Measurements from ENCODE around the gene RECQL5. TPM values are rescaled to one million over a fixed set of nuclear protein-coding genes. Genes with fewer than 3 reads are reported as not detected.
A peak's percentile ranks its signal among the peaks of the same experiment; 100 is the strongest.

RECQL5 gene
- total RNA-seq, 4 donors from 2014 or later = 23.2 to 51.9 (median 34.7) TPM

GRCh38 chr17:75697651-75698291 is 30.8 kb upstream of the RECQL5 start:
- no peaks in the 10 kb centered on the region for H3K27me3 ChIP-seq
- H3K36me3 ChIP-seq = peaks cover 0 to 38% (median 6%) of the 10 kb centered on the region in 3 donors
- 27 to 29% methylated on average over 10 of the region's 10 CpGs for WGBS, 2 donors
- DNase-seq (ENCODE audit: low spot score in 2 of 2) = peak in 1 of 2 donors; percentile 66
- H3K27ac ChIP-seq = peak overlapping the region; percentile 85 to 98 (median 94)
- H3K9me3 ChIP-seq = no peaks in the 10 kb centered on the region
- TF ChIP-seq CTCF (IDR thresholded peaks at IDR 0.05) (peak in 2 of 5 experiments; percentile 28 to 37), EP300 (IDR thresholded peaks at IDR 0.05) (peak in 1 of 2 donors; percentile 89), POLR2A (IDR thresholded peaks at IDR 0.05) (no peak)
- H3K4me3 ChIP-seq = no peak overlapping the region
- H3K4me1 ChIP-seq = peaks cover 3 to 100% (median 78%) of the 10 kb centered on the region in 4 donors

- Histone ChIP-seq H3K4me3 (no peak overlapping the region), H3K4me1 (peaks cover 3 to 100% (median 87%) of the 10 kb centered on the region in 4 donors), H3K27ac (peak overlapping the region; percentile 85 to 98 (median 94)), H3K9me3 (no peaks in the 10 kb centered on the region), H3K36me3 (peaks cover 0 to 19% (median 0%) of the 10 kb centered on the region in 3 donors), H3K27me3 (no peaks in the 10 kb centered on the region)
- WGBS, 2 donors = 64 to 72% methylated on average over 8 of the region's 12 CpGs
- DNase-seq (ENCODE audit: low spot score in 2 of 2) = no peak
- TF ChIP-seq POLR2A (IDR thresholded peaks at IDR 0.05) (no peak), EP300 (IDR thresholded peaks at IDR 0.05) (peak in 1 of 2 donors; percentile 21)
Observed at GRCh38 chr17:75695830-75696271, 28.9 kb upstream of the RECQL5 start.

- Histone ChIP-seq H3K27ac (peak overlapping the region; percentile 85 to 98 (median 94)), H3K4me3 (no peak overlapping the region), H3K36me3 (peaks cover 0 to 13% (median 0%) of the 10 kb centered on the region in 3 donors), H3K9me3 (no peaks in the 10 kb centered on the region), H3K4me1 (peaks cover 3 to 100% (median 89%) of the 10 kb centered on the region in 4 donors), H3K27me3 (no peaks in the 10 kb centered on the region)
- TF ChIP-seq EP300 (IDR thresholded peaks at IDR 0.05) = no peak
- DNase-seq (ENCODE audit: low spot score in 2 of 2) = no peak
- WGBS, 2 donors = 40 to 48% methylated on average over 7 of the region's 7 CpGs
Observed at GRCh38 chr17:75695141-75695829, 28.3 kb upstream of the RECQL5 start.

GRCh38 chr17:75694536-75694935 is 27.6 kb upstream of the RECQL5 start:
- WGBS, 2 donors = 41% methylated on average over 12 to 13 of the region's 14 CpGs
- TF ChIP-seq EP300 (IDR thresholded peaks at IDR 0.05) = peak in 1 of 2 donors; percentile 69
- peak in 1 of 5 experiments; percentile 22 for TF ChIP-seq CTCF (IDR thresholded peaks at IDR 0.05)
- no peak for TF ChIP-seq POLR2A (IDR thresholded peaks at IDR 0.05)
- Histone ChIP-seq H3K4me1 (peaks cover 3 to 100% (median 89%) of the 10 kb centered on the region in 4 donors), H3K4me3 (peak overlapping the region in 1 of 4 donors; percentile 15), H3K27me3 (no peaks in the 10 kb centered on the region), H3K9me3 (no peaks in the 10 kb centered on the region), H3K36me3 (peaks cover 0 to 6% (median 0%) of the 10 kb centered on the region in 3 donors), H3K27ac (peak overlapping the region; percentile 85 to 98 (median 94))
- DNase-seq (ENCODE audit: low spot score in 2 of 2) = no peak

GRCh38 chr17:75693500-75694481 is 26.8 kb upstream of the RECQL5 start:
- H3K4me3 ChIP-seq = peak overlapping the region in 2 of 4 donors; percentile 15 to 21
- no peaks in the 10 kb centered on the region for H3K9me3 ChIP-seq
- peak; percentile 15 to 42 for TF ChIP-seq POLR2A (IDR thresholded peaks at IDR 0.05)
- peak; percentile 64 to 98 for TF ChIP-seq EP300 (IDR thresholded peaks at IDR 0.05)
- TF ChIP-seq CTCF (IDR thresholded peaks at IDR 0.05) = peak in 3 of 5 experiments; percentile 18 to 33 (median 27)
- peaks cover 3 to 100% (median 89%) of the 10 kb centered on the region in 4 donors for H3K4me1 ChIP-seq
- H3K27ac ChIP-seq = peak overlapping the region; percentile 85 to 98 (median 94)
- 27 to 33% methylated on average over 18 to 19 of the region's 19 CpGs for WGBS, 2 donors
- no peaks in the 10 kb centered on the region for H3K27me3 ChIP-seq
- DNase-seq (ENCODE audit: low spot score in 2 of 2) = peak; percentile 78 to 88
- H3K36me3 ChIP-seq = peaks cover 0 to 6% (median 0%) of the 10 kb centered on the region in 3 donors

Data from tibial nerve (tissue), 4 donors.